ENCODE data around the gene MAGEF1. TPM values are rescaled to one million over a fixed set of nuclear protein-coding genes. Genes with fewer than 3 reads are reported as not detected.

Gene MAGEF1
- total RNA-seq, 1 experiment from 2014 or later, result 59.1 TPM

DNA sequence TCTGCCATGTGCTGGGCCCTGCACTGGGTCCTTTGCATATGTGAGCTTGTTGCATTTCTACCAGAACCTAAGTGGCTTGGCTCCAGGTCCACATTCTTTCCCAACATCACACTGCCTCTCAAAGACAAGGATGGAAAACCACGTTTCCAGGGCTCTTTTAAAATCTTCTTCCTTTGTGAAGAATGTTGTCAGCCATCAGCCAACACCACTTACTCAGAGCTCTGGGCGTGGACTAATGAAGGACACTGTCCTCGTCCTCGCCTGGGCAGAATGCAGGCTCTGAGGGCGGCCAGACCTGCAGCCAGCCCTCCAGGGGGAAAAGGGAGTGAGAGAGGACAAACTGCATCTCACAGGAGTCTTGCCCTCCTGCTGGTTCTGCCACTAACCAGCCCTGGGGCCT is 49.7 kb downstream of the MAGEF1 start:
- no peak overlapping the region for H3K4me3 Mint-ChIP-seq (ENCODE audit: unreplicated experiment)
- no peak overlapping the region for H3K27ac Mint-ChIP-seq (ENCODE audit: unreplicated experiment)
- Histone ChIP-seq H3K36me3 (ENCODE audit: control insufficient read depth, insufficient read depth, low read length) (no peaks in the 10 kb centered on the region), H3K9me3 (no peaks in the 10 kb centered on the region), H3K27me3 (replicated peaks; ENCODE audit: control insufficient read depth, insufficient read depth, low read length) (no peaks in the 10 kb centered on the region), H3K4me1 (peaks cover 10% of the 10 kb centered on the region), H3K4me3 (ENCODE audit: low read depth, low read length) (no peak overlapping the region)
- no TSS peak for BruUV-seq (replicated peaks)
- ChIA-PET CTCF (no interaction called here), POLR2A (no interaction called here)
- no peaks in the 10 kb centered on the region for H3K9me3 Mint-ChIP-seq (ENCODE audit: unreplicated experiment)
- intact Hi-C loops (cut with micrococcal nuclease; ENCODE audit: unreplicated experiment), result no loop called here
- no peak for DNase-seq
- H3K4me1 Mint-ChIP-seq (ENCODE audit: low read depth, unreplicated experiment), result peaks cover 15% of the 10 kb centered on the region
- H3K36me3 Mint-ChIP-seq (ENCODE audit: insufficient read depth, unreplicated experiment), result no peaks in the 10 kb centered on the region
- TF ChIP-seq, protein P1, sequence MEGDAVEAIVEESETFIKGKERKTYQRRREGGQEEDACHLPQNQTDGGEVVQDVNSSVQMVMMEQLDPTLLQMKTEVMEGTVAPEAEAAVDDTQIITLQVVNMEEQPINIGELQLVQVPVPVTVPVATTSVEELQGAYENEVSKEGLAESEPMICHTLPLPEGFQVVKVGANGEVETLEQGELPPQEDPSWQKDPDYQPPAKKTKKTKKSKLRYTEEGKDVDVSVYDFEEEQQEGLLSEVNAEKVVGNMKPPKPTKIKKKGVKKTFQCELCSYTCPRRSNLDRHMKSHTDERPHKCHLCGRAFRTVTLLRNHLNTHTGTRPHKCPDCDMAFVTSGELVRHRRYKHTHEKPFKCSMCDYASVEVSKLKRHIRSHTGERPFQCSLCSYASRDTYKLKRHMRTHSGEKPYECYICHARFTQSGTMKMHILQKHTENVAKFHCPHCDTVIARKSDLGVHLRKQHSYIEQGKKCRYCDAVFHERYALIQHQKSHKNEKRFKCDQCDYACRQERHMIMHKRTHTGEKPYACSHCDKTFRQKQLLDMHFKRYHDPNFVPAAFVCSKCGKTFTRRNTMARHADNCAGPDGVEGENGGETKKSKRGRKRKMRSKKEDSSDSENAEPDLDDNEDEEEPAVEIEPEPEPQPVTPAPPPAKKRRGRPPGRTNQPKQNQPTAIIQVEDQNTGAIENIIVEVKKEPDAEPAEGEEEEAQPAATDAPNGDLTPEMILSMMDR (IDR thresholded peaks at IDR 0.05; ENCODE audit: insufficient read depth in 1 of 2, low read depth in 1 of 2, low read length in 1 of 2, severe bottlenecking in 1 of 2, unreplicated experiment in 1 of 2), result no peak
- no peaks in the 10 kb centered on the region for H3K27me3 Mint-ChIP-seq (ENCODE audit: insufficient read depth, unreplicated experiment)

DNA sequence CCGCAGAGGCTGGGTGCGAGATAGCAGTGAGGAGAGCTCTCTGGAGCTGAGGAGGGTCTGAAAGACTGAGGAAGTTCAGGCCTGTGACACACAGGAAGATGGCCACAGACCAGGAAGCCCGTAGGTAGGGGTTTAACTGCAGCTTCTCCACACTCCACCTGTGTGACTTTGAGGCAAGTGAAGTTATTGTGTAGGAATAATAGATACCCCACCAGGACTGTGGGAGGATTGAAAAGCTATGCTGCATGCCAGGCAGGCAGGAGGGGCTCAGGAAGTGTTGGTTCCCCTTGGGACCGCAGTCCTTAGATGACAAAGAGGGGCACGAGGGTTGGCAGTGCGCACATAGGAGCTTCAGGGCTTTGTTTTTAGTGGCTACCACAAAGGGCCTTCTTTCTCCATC is 50.9 kb downstream of the MAGEF1 start:
- Mint-ChIP-seq H3K36me3 (ENCODE audit: insufficient read depth, unreplicated experiment) (no peaks in the 10 kb centered on the region), H3K27me3 (ENCODE audit: insufficient read depth, unreplicated experiment) (no peaks in the 10 kb centered on the region), H3K9me3 (ENCODE audit: unreplicated experiment) (no peaks in the 10 kb centered on the region), H3K4me3 (ENCODE audit: unreplicated experiment) (no peak overlapping the region), H3K27ac (ENCODE audit: unreplicated experiment) (no peak overlapping the region), H3K4me1 (ENCODE audit: low read depth, unreplicated experiment) (peaks cover 7% of the 10 kb centered on the region)
- POLR2A ChIA-PET, result no interaction called here
- H3K4me1 ChIP-seq, result peaks cover 7% of the 10 kb centered on the region
- BruUV-seq (replicated peaks), result no TSS peak
- no peaks in the 10 kb centered on the region for H3K9me3 ChIP-seq
- H3K27me3 ChIP-seq (replicated peaks; ENCODE audit: control insufficient read depth, insufficient read depth, low read length), result no peaks in the 10 kb centered on the region
- no peak overlapping the region for H3K4me3 ChIP-seq (ENCODE audit: low read depth, low read length)
- TF ChIP-seq, protein P1 (IDR thresholded peaks at IDR 0.05; ENCODE audit: insufficient read depth in 1 of 2, low read depth in 1 of 2, low read length in 1 of 2, severe bottlenecking in 1 of 2, unreplicated experiment in 1 of 2), result no peak
- CTCF ChIA-PET, result no interaction called here
- DNase-seq, result no peak
- H3K36me3 ChIP-seq (ENCODE audit: control insufficient read depth, insufficient read depth, low read length), result no peaks in the 10 kb centered on the region
- intact Hi-C loops (cut with micrococcal nuclease; ENCODE audit: unreplicated experiment), result no loop called here

Other genes with a start within 250 kb of the MAGEF1 start
- gene EPHB3, start 150.3 kb downstream of the MAGEF1 start, total RNA-seq (2022), result 5.6 and 6.9 TPM in 2 replicates
- 41.7 and 44.7 TPM in 2 replicates for gene VPS8, start 100.1 kb upstream of the MAGEF1 start, total RNA-seq (2022)